Activated CD4-positive, alpha-beta T cell treated with anti-CD3 and anti-CD28 coated beads for 24 hours (primary cell): ENCODE results near the gene ULBP1.
"Not testable (repeated sequence)": the region's sequence is repeated elsewhere in the genome, so short reads cannot be mapped to it uniquely, and the experiment has no call there.

Source experiments
- DNase-seq, 2 donors: peaks; one replicate each; pipeline ENCODE4 v3.0.0-alpha.2; 2020; ENCODE audit warnings: low read depth in 2 of 2

ULBP1 gene

DNA sequence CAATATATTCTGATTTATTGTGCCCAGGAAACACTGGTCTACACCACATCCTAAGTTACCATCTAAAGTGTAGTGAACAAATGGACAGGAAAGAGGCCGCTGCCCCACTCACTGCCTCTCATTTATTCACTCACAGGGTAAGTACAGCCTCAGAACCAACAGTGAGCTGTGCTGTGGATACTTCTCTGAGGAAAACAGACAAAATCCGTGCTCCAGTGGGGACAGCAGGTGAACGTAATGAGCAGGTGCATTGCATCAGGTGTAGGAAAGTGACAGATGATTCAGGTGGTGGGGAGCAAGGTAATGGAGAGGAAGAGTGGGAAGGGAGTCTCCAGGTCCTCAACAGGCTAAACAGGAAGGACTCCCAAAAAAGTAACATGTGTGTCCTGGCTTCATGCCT lies 30.3 kb upstream of the ULBP1 start:
- no peak for DNase-seq

DNA sequence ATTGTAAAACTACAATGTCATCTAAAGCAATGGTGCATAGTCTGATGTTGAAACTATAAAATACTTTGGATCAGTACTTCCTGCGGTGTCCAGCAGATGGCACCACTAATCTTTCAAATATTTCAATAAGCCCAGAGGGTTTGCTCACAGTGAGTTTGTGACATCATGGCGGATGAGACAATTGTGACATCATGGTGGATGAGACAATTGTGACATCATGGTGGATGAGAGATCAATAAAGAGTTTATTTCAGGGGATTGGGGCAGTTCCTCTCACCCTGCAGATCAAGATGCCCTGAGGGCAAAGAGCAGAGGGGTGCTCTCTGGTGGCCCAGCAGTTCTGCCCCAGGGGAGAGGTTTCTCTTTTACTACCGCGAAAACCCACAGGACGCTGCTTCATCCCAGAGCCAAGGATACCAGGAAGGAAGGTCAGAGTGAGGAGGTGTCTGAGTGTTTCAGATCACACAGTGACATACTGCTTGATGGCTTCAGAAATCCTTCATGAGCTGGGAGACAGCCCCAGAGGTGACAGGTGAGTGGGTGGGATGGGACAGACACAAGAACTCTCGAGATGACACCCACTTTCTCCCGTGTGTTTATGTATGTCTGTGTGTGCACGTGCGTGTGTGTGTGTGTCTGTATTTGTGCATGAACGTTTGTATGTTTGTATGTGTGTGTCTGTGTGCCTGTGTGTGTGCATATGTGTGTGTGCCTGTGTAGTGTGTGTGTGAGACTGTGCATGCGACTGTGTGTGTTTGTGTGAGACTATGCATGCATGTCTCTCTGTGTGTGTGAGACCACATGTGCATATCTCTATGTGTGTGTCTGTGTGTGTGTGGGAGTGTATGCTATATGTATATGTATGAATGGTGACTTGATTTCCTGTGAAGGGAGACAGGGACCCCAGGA lies 29.2 kb upstream of the ULBP1 start:
- peak; percentile 52 to 61 for DNase-seq

DNA sequence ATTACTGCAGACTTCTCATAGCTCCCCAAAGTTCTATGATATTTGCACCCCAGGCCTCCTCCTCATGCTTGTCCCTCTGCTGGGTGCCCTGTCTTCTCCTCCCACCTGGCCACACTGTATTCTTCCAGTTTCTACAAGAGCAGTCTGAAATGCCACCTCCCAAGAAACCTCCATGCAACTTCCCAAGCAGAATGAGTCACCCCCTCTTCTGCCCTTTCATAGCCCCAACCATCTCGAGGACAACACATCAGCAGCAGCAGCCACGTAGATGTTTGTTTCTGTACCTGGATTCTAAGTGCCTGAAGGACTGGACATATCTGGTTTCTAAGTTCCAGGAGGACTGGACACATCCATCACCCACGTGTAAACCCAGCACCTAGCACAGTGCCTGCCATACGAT lies 28.5 kb upstream of the ULBP1 start:
- no peak for DNase-seq

DNA sequence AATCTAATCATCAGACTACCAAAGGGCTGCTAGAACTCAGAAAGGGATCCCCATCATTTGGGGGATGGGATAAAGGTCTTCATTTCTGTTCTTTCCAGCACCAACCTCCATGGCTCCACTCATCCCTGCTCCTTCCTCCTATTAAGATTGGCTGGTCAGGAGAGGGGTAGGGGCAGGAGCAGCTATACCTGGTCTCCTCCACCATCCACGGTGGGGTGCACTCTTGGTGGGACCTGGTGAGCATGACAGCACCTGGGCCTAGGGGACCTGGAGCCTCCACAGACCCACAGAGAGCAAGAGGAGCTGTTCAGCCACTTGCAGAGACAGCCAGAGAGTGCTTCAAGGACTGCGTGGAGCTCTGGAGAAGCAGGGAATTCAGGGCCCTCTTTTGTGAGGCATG lies 28.1 kb upstream of the ULBP1 start:
- DNase-seq: no peak

DNA sequence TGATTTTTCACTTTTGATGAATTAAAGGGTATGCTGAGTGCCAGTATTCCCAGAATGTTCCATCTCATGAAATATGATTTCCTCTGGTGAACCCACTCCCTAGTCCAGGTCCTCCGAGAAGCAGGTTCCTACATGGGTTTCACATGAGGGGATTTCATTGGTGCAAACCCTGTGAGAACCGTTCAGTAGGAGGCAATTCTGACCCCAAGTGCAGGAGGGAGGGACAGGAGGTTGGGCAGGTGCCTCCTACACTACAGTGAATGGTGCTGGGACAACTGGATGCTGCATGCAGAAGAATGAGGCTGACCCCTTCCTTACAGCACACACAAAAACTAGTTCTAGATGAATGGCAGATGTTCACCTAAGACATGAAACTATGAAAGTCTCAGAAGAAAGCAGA lies 27.0 kb upstream of the ULBP1 start:
- no peak for DNase-seq

DNA sequence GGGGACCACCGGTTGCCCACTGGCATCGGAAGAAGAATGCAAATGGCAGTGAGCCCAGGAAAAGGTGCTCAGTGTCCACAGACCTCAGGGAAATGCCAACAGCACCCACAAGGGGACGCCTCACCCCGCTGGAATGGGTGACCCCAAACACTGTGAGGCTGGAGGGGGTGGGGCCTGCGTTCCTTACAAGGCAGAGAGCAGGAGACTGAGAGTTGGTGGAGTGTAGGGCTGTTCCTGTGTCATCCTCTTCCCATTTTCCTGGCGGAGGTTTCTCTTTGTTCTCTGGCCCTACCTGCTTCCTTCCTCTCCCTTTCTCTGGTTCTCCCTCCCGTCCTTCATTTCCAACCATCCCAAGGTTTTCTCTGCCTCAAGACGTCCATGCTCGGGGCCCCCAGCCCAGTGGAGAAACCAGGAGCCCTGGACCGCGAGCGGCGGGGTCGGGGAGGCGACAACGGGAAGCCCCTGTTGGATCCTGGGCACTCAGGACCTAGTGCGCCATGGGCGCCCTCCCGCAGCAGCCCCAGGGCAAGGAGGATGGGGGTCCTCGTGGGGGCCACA lies 25.7 kb upstream of the ULBP1 start:
- not testable (repeated sequence) for DNase-seq

DNA sequence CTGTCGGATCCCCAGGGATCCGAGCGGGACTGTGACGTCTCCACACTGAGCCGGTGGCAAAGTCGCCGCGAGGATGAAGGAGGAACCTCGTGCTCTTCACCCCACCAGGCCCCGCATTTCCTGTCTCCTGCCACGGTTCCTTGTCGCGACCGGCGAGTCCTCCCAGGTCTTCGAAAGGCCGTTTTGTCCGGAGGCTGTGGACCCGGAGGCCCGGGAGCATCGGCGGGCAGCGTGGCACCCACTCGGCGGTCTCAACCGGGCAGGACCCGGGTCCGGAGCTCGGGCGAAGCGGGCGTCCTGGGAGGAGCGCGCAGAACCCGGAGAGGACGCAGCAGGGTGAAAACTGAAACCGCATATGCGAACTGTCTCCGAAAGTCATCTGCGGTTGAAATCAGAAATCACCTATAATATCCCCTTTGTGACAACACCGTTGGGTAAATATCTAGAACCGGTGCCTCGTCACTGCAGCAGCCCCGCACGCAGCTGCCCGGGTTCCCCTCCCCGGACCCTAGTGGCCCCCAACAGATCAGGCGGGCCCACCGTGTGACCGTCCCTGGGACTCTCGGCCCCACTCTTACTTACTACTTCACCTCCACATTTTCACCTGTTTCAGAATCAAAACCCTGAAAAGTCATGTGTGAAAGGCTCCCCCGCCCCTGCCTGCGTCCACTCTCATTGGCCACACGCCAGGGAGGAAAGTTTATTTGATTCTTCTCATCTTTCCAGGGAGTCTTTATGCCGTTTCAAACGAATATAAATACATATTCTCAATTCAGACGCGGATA lies 25.0 kb upstream of the ULBP1 start:
- no peak for DNase-seq

DNA sequence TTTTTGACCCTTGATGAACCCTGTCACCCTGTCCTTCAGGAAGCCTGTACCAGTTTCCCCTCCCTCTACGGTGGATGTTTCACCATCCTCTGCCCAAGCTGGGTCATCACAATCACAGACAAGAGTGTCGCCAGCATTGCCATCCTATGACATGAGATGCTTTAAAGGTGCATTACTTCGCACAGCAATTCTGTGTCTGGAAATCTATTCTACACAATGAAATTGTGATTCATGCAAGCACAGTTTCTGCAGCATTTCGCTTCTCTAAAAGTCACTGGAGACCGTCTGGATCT lies 24.4 kb upstream of the ULBP1 start:
- no peak for DNase-seq

DNA sequence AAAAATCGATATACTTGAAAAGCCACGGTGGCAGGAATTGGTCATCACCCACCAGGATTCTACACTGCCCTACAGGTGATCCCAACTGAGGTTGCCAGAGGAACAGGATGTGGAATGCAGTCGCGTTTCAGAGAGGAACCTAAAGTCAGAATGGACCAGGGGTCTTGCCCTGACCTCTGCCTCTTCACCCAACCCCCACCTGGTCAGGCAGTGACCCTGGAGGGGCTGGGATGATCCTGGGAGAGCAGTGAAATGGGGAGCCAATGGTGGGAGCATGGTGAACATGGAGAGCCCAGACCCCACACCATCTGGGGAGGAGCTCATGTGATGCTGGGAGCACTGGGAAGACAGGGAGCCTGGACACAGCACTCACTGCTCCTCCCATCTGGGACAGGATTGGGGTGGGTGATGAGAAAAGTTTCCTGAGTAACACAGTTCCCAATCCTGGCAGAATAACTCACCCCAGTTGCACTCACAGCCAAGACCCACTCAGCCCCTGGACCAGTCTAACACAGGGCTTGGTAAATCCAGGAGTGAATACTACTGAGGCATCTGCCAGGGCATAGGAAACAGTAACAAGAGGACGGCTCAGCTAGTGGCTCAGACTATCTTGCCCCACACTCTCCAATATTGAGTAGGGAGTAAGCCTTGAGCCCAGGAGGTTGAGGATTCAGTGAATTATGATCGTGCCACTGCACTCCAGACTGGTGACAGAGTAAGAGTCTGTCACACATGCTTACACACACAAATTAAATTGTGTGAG lies 23.7 kb upstream of the ULBP1 start:
- no peak for DNase-seq

DNA sequence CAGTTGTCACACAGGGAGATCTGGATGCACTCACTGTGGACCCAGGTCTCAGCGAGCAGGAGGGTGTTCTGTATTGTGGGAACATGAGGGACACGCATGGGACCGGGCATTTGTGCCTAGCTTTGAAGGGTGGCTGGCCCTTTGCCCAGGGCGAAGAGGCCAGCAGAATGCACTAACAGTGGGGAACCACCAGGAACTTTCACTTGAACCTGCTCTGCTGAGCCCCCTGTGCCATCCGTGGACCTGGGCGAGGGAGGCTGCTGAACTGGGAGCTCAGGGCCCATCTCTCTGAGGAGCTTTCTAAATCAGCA lies 23.1 kb upstream of the ULBP1 start:
- DNase-seq: no peak

DNA sequence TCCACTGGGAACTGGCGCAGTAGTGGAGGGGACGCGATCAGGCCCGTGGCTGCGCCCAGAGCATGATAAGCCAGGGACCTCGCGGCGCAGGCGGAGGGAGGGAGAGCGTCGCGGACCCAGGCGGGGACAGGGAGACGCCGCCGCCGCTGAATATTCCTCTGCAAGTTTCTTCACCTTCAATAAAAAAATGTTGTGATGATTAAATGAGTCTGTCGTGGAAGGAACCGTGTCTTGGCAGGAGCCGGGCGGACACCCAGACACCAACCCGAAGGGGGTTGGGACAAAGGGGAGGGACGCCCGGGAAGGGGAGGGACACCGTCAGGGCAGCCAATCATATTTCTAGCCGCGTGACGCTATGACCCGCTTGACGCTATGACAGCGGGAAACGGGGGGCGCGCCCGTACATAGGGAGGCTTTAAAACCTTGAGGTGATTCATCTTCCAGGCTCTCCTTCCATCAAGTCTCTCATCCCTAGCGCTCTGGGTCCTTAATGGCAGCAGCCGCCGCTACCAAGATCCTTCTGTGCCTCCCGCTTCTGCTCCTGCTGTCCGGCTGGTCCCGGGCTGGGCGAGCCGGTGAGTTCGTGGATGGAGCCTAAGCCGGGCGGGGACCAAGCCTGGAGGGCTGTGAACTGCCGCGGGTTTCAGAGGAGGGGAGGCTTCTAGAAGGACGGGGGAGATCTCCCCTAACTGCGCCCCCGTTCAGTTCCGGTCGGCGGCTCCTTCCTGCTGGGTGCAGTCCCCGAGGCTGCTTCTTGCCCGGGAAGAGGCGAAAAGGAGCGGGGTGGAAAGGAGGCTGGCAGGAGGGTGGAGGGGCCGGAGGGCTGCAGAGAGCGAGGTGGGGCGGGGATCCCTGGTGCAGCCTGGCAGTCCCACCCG lies 21.9 kb upstream of the ULBP1 start, which contains the start of gene ULBP2:
Gene ULBP2, plus strand, starts transcription at position 432 of the 878 bp plus-strand sequence. Its CDS starts 59 bp downstream, at position 491.
- peak; percentile 73 to 76 for DNase-seq

DNA sequence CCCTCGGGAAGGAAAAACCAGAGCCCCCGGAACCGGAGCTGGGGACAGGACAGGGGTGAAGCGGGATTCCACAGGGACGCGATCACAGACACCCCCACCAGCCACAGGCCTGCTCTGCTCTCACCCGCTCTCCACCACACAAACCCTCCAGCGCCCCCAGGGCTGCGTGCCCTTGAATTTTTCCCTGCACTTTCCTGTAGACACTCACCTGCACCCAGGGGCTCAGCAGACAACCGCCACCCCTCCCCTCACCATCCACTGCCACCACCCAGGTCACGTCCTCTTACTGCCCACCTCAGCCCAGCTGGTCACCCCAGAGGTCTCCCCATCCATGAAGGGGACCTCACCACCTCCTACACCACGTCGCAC lies 21.3 kb upstream of the ULBP1 start:
- DNase-seq: no peak

DNA sequence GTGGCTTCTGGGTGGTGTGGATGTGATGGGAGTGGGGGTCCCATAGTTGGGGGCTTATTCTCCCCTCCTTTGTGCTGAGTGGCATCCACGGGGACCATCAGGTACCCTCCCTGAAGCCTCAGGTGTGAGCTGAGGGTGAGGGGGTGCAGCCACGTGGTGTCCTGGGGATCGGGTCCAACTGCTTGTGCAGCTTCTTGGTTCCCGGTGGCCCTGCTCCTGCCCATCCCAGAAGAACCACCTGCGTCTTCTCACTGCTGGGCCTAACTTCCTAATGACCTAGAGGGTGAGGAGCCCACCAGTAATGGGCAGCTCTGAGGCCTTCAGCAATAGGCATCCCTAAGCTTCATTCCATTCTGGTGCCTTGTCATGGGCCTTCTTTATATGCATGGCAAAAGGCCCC lies 20.4 kb upstream of the ULBP1 start:
- not testable (repeated sequence) for DNase-seq

DNA sequence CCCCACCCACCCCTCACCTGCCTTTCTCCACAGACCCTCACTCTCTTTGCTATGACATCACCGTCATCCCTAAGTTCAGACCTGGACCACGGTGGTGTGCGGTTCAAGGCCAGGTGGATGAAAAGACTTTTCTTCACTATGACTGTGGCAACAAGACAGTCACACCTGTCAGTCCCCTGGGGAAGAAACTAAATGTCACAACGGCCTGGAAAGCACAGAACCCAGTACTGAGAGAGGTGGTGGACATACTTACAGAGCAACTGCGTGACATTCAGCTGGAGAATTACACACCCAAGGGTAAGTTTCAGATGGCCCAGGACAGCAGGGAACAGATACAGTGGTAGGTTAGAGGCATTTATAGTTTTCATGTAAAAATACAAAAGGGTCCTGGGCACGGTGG lies 18.5 kb upstream of the ULBP1 start:
- not testable (repeated sequence) for DNase-seq

DNA sequence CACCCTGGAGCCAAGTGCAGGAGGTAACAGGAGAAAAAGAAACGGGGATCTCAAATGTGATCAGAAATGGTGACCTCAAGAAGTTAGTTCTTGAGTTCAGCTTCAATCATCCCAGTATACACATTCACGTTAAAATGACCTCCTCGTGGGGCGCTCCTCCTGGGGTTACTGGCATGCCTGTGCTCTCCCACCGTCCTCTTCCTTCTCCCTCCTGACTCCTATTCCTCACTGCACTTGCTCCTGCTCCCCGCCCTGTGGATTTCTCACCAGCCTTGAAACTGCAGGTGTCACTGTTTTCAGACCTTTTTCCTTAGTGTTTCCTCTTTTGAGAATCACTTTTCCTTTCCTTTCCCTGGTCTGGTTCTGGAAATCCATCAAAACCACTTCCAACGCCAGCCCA lies 17.1 kb upstream of the ULBP1 start:
- DNase-seq: not testable (repeated sequence)

DNA sequence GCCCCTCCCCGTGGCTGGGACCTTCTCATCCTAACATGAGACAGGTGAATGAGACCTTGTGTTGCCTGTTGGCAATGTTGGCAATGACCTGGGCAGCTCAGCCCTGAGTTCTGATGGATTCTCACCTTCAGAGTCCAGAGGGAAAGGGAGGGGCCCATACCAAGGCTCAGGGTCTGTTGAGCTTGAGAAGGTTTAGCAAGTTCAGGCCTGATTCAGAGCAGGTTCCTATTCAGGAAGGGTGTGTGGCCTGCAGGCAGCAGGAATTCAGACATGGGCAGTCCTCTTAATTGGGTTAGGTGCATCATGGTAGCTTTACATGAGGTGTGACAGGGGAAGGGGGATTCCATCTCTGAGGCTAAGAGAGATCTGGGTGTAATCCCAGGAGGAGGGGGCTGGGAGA lies 16.2 kb upstream of the ULBP1 start:
- DNase-seq: not testable (repeated sequence)

DNA sequence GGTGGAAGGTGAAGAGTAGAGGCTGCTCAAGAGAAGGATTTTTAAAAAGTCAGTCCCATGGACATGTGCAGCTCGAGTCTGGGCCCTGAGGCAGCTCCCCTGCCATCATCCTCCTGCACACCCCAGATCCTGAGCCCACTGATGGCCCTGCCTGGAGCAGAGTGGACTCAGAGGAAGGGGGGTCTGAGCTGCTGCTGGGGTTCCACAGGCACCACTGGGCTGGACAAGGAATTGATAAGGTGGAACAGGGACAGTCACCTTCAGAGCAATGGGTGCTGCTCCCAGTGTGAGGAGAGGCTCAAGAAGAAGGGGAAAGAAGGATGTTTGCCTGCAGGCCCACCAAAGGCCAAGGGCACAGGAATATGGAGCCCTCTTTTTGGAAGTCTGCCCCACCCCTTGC lies 15.7 kb upstream of the ULBP1 start:
- no peak for DNase-seq

DNA sequence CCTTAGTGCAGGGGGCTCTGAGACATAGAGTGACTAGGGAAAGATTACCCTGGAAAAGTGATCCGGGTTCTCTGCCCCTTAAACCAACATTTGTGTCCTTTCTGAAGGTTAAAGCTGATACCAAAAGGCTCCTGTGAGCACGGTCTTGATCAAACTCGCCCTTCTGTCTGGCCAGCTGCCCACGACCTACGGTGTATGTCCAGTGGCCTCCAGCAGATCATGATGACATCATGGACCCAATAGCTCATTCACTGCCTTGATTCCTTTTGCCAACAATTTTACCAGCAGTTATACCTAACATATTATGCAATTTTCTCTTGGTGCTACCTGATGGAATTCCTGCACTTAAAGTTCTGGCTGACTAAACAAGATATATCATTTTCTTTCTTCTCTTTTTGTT lies 15.1 kb upstream of the ULBP1 start:
- DNase-seq: no peak

DNA sequence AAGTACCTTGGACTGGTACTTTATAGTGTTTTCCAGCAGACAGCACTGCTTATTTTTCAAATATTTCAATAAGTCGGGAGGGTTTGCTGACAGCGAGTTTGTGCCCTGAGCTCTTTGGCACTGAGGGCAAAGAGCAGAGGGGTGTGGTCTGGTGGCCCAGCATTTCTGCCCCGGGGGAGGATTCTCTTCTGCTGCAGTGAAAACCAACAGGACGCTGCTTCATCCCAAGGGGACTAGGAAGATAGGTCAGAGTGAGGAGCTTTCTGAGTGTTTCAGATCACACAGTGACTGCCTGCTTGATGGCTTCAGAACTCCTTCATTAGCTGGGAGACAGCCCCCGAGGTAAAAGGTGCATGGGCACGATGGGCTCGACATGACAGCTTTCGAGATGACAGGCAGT lies 13.3 kb upstream of the ULBP1 start:
- DNase-seq: no peak

DNA sequence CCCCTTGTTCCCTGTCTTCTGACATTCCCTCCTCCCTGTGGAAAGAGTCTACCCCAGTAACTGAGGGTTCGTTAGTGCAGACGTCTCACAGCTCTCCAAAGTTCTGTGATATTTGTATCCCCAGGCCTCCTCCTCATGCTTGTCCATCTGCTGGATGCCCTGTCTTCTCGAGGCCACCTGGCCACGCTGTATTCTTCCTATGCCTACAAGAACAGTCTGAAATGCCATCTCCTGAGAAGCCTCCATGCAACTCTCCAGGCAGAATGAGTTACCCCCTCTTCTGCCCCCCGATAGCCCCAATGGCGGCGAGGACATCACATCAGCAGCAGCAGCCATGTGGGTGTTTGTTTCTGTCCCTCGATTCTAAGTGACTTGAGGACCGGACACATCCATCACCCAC lies 12.6 kb upstream of the ULBP1 start:
- DNase-seq: no peak

DNA sequence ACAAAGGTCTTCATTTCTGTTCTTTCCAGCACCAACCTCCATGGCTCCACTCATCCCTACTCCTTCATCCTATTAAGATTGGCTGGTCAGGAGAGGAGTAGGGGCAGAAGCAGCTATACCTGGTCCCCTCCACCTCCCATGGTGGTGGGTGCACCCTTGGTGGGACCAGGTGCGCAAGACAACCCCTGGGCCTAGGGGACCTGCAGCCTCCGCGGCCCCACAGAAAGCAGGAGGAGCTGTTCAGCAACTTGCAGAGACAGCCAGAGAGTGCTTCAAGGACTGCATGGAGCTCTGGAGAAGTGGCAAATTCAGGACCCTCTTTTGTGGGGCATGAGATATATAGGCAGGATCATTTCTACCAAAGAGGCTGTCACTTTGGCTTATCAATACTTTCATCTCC lies 12.1 kb upstream of the ULBP1 start:
- no peak for DNase-seq
